ENCODE results near the gene ST7.

DNA sequence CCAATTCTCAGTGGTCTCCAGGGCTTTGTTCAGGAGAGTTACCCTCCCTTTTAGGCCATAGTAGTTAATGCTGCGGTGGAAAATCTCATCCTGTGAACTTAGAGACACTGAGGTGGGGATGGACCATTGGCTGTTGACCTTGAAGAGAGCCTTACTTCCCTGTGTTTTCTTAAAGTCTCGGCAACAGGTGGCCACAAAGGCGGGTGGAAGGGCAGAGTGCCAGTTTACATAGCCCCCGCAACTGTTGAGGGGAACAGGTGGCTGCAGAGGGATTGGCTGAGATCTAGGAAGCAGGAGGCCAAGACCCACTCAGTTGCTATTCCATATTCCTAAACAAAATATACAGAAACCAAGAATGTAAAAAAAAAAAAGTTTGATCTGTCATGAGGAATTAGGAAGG, 160.6 kb downstream of the ST7 start:
- TF ChIP-seq, protein P1, sequence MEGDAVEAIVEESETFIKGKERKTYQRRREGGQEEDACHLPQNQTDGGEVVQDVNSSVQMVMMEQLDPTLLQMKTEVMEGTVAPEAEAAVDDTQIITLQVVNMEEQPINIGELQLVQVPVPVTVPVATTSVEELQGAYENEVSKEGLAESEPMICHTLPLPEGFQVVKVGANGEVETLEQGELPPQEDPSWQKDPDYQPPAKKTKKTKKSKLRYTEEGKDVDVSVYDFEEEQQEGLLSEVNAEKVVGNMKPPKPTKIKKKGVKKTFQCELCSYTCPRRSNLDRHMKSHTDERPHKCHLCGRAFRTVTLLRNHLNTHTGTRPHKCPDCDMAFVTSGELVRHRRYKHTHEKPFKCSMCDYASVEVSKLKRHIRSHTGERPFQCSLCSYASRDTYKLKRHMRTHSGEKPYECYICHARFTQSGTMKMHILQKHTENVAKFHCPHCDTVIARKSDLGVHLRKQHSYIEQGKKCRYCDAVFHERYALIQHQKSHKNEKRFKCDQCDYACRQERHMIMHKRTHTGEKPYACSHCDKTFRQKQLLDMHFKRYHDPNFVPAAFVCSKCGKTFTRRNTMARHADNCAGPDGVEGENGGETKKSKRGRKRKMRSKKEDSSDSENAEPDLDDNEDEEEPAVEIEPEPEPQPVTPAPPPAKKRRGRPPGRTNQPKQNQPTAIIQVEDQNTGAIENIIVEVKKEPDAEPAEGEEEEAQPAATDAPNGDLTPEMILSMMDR (IDR thresholded peaks at IDR 0.05; ENCODE audit: low read depth, low read length), result no peak
- TF ChIP-seq POLR2A (IDR thresholded peaks at IDR 0.05; ENCODE audit: extremely low read depth, insufficient read length), result no peak
- TF ChIP-seq MYC (IDR thresholded peaks at IDR 0.05; ENCODE audit: low read depth, low read length), result no peak
- TF ChIP-seq, protein P2, sequence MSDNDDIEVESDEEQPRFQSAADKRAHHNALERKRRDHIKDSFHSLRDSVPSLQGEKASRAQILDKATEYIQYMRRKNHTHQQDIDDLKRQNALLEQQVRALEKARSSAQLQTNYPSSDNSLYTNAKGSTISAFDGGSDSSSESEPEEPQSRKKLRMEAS (IDR thresholded peaks at IDR 0.05; ENCODE audit: low read depth, low read length), result no peak
